Esophagus mucosa (tissue), 1 donor: ENCODE measurements around the gene CDH23. TPM values are rescaled to one million over a fixed set of nuclear protein-coding genes. Genes with fewer than 3 reads are reported as not detected.
A peak's percentile ranks its signal among the peaks of the same experiment; 100 is the strongest.

Source experiments
- ATAC-seq: fragments of 200-7000 bp; cut with Tn5 transposase; one replicate; pipeline ENCODE4 v1.9.1; 2020
- total RNA-seq: library from RNA; stranded (reverse); gene quantifications from one replicate; pipeline ENCODE4 v1.2.4, GENCODE V29; 2023
- donor health status: DM: yes; HTN: yes; CAD: no.

The CDH23 gene
- total RNA-seq, 1 donor from 2014 or later = 1.3 TPM

- peak; percentile 0 for ATAC-seq
These were observed 315.9 kb downstream of the CDH23 start for GRCh38 chr10:71712572-71713134.

GRCh38 chr10:71713135-71714030 is 316.7 kb downstream of the CDH23 start:
- peak; percentile 86 for ATAC-seq

- peak; percentile 32 for ATAC-seq
These were observed 317.3 kb downstream of the CDH23 start for GRCh38 chr10:71714031-71714410.

- ATAC-seq = no peak
These were observed 317.9 kb downstream of the CDH23 start for GRCh38 chr10:71714592-71714991.

GRCh38 chr10:71715026-71715425 is 318.3 kb downstream of the CDH23 start:
- ATAC-seq = no peak

GRCh38 chr10:71715860-71716259 is 319.1 kb downstream of the CDH23 start:
- ATAC-seq = no peak

- ATAC-seq = no peak
These were observed 319.7 kb downstream of the CDH23 start for GRCh38 chr10:71716426-71716825.

GRCh38 chr10:71717056-71717455 is 320.3 kb downstream of the CDH23 start:
- ATAC-seq = no peak

- no peak for ATAC-seq
These were observed 320.8 kb downstream of the CDH23 start for GRCh38 chr10:71717551-71717951.

- no peak for ATAC-seq
These were observed 321.5 kb downstream of the CDH23 start for GRCh38 chr10:71718165-71718698.

GRCh38 chr10:71719042-71719441 is 322.3 kb downstream of the CDH23 start:
- no peak for ATAC-seq

GRCh38 chr10:71719464-71720201 is 322.9 kb downstream of the CDH23 start, which contains the start of gene C10orf105:
Gene C10orf105, minus strand, starts transcription at chr10:71719778. Its CDS starts 3,441 bp downstream, at chr10:71716337.
- ATAC-seq = no peak

- no peak for ATAC-seq
These were observed 323.6 kb downstream of the CDH23 start for GRCh38 chr10:71720288-71720687.

- ATAC-seq = no peak
These were observed 324.6 kb downstream of the CDH23 start for GRCh38 chr10:71721313-71721712.

GRCh38 chr10:71722849-71723248 is 326.1 kb downstream of the CDH23 start:
- no peak for ATAC-seq

GRCh38 chr10:71723311-71723710 is 326.6 kb downstream of the CDH23 start:
- ATAC-seq = no peak

- no peak for ATAC-seq
These were observed 327.8 kb downstream of the CDH23 start for GRCh38 chr10:71724539-71724938.

- ATAC-seq = no peak
These were observed 328.5 kb downstream of the CDH23 start for GRCh38 chr10:71725249-71725648.

- no peak for ATAC-seq
These were observed 329.4 kb downstream of the CDH23 start for GRCh38 chr10:71725998-71726579.

GRCh38 chr10:71726580-71727104 is 329.9 kb downstream of the CDH23 start:
- ATAC-seq = peak; percentile 10

GRCh38 chr10:71727105-71727737 is 330.5 kb downstream of the CDH23 start:
- ATAC-seq = peak; percentile 52
